SU-DHL-6 (cell line): ENCODE results near the gene CCSER2.

Experiments used
- H2AFZ ChIP-seq: fragments of 200-600 bp; sonication (generic); 2 replicates; pipeline ENCODE4 v1.6.1; 2014; ENCODE audit warnings: low read depth, mild to moderate bottlenecking, moderate library complexity, mixed read lengths, antibody characterized with exemption, low read length; ENCODE audit not compliant: severe bottlenecking
- H3F3A ChIP-seq: fragments of 200-600 bp; shearing (Covaris generic); 2 replicates; pipeline ENCODE4 v1.6.0; 2016; ENCODE audit warnings: antibody characterized with exemption, mild to moderate bottlenecking; ENCODE audit not compliant: insufficient read depth
- H3K27ac ChIP-seq: fragments of 200-600 bp; sonication (generic); 2 replicates; pipeline ENCODE4 v1.5.1; 2016; ENCODE audit warnings: low read depth, mild to moderate bottlenecking, low read length, moderate library complexity, mixed read lengths
- H3K27me3 ChIP-seq: fragments of 200-600 bp; sonication (generic), shearing (Covaris generic); 2 replicates; pipeline ENCODE4 v1.6.0; 2014; ENCODE audit warnings: mild to moderate bottlenecking, low read length
- H3K36me3 ChIP-seq: fragments of 200-600 bp; sonication (generic); 2 replicates; pipeline ENCODE4 v1.6.1; 2014; ENCODE audit warnings: mild to moderate bottlenecking, low read length, mixed read lengths
- H3K4me2 ChIP-seq: fragments of 300-600, 200-600 bp; shearing (Covaris generic), sonication (generic); 2 replicates; pipeline ENCODE4 v1.6.0; 2014; ENCODE audit warnings: low read length, low read depth, mild to moderate bottlenecking; ENCODE audit not compliant: poor library complexity, severe bottlenecking
- H3K4me3 ChIP-seq: fragments of 200-600 bp; sonication (generic); 2 replicates; pipeline ENCODE4 v1.5.1; 2014; ENCODE audit warnings: antibody characterized with exemption, low read length, mild to moderate bottlenecking, mixed read lengths; ENCODE audit not compliant: insufficient read depth, poor library complexity, severe bottlenecking
- H3K79me2 ChIP-seq: fragments of 200-600 bp; sonication (generic); 2 replicates; pipeline ENCODE4 v1.6.1; 2014; ENCODE audit warnings: mild to moderate bottlenecking, low read length, moderate library complexity; ENCODE audit not compliant: insufficient read depth
- H3K9ac ChIP-seq: fragments of 200-600 bp; sonication (generic); 2 replicates; pipeline ENCODE4 v1.7.0; 2014; ENCODE audit warnings: mild to moderate bottlenecking, low read length
- H3K9me2 ChIP-seq: fragments of 200-600 bp; sonication (generic); replicated peaks from 2 replicates; pipeline ENCODE4 v1.6.1; 2014; ENCODE audit warnings: low read length; ENCODE audit not compliant: insufficient read depth
- H3K9me3 ChIP-seq: fragments of 200-600 bp; sonication (generic); 2 replicates; pipeline ENCODE4 v1.6.1; 2014; ENCODE audit warnings: low read length, mixed read lengths; ENCODE audit not compliant: insufficient read depth
- H4K20me1 ChIP-seq: fragments of 200-600 bp; sonication (generic); 2 replicates; pipeline ENCODE4 v1.6.1; 2014; ENCODE audit warnings: low read depth, mild to moderate bottlenecking, antibody characterized with exemption, low read length, moderate library complexity, mixed read lengths
- EZH2phosphoT487 ChIP-seq: fragments of 200-600 bp; sonication (generic), shearing (Covaris generic); conservative IDR thresholded peaks from 2 replicates; pipeline ENCODE4 v1.6.1; 2018; ENCODE audit warnings: mild to moderate bottlenecking, antibody characterized with exemption, low read length, moderate library complexity, mixed read lengths
- TF ChIP-seq, protein P1 (sequence below): fragments of 200-600 bp; sonication (generic); IDR thresholded peaks from one replicate; pipeline ENCODE4 v1.5.1; 2017; ENCODE audit warnings: antibody characterized with exemption, mild to moderate bottlenecking, low read length, moderate library complexity; ENCODE audit not compliant: insufficient read depth, poor library complexity, severe bottlenecking

The CCSER2 gene

DNA sequence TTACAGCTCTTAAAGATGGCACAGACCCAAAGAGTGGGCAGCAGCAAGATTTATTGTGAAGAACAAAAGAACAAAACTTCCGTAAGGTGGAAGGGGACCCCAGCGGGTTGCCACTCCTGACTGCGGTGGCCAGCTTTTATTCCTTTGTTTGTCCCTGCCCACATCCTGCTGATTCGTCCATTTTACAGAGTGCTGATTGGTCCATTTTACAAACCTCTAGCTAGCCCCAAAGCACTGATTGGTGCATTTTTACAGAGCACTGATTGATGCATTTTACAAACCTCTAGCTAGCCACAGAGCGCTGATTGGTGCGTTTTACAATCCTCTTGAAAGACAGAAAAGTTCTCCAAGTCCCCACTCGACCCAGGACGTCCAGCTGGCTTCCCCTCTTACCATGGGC, 16.8 kb upstream of the CCSER2 start:
- no peaks in the 10 kb centered on the region for H3K9me2 ChIP-seq
- no peaks in the 10 kb centered on the region for H3K27me3 ChIP-seq
- no peaks in the 10 kb centered on the region for H3K36me3 ChIP-seq
- no peak overlapping the region for H2AFZ ChIP-seq
- H3K9ac ChIP-seq, result no peak overlapping the region
- no peaks in the 10 kb centered on the region for H4K20me1 ChIP-seq
- H3K79me2 ChIP-seq, result no peaks in the 10 kb centered on the region
- no peaks in the 10 kb centered on the region for H3K9me3 ChIP-seq
- TF ChIP-seq, protein P1, sequence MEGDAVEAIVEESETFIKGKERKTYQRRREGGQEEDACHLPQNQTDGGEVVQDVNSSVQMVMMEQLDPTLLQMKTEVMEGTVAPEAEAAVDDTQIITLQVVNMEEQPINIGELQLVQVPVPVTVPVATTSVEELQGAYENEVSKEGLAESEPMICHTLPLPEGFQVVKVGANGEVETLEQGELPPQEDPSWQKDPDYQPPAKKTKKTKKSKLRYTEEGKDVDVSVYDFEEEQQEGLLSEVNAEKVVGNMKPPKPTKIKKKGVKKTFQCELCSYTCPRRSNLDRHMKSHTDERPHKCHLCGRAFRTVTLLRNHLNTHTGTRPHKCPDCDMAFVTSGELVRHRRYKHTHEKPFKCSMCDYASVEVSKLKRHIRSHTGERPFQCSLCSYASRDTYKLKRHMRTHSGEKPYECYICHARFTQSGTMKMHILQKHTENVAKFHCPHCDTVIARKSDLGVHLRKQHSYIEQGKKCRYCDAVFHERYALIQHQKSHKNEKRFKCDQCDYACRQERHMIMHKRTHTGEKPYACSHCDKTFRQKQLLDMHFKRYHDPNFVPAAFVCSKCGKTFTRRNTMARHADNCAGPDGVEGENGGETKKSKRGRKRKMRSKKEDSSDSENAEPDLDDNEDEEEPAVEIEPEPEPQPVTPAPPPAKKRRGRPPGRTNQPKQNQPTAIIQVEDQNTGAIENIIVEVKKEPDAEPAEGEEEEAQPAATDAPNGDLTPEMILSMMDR, result no peak
- TF ChIP-seq EZH2phosphoT487, result no peak
- H3F3A ChIP-seq, result no peaks in the 10 kb centered on the region
- no peak overlapping the region for H3K4me3 ChIP-seq
- H3K27ac ChIP-seq, result no peak overlapping the region
- no peak overlapping the region for H3K4me2 ChIP-seq

DNA sequence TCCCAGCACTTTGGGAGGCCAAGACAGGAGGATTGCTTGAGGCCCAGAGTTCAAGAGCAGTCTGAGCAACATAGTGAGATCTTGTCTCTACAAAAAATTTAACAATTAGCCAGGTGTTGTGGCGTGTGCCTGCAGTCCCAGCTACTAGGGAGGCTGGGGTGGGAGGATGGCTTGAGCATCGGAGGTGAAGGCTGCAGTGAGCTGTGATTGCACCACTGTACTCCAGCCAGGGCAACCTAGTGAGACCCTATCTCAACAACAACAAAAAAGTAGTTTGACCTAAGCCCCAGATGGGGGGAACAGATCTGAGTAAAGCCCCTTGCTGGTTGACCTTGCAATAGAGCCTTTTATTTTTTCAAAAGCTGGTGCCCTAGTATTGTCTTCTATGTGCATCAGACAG, 15.6 kb upstream of the CCSER2 start:
- no peak overlapping the region for H3K4me2 ChIP-seq
- H3K9ac ChIP-seq, result no peak overlapping the region
- H2AFZ ChIP-seq, result no peak overlapping the region
- no peaks in the 10 kb centered on the region for H3K9me3 ChIP-seq
- no peak for TF ChIP-seq EZH2phosphoT487
- TF ChIP-seq, protein P1, result no peak
- no peaks in the 10 kb centered on the region for H3K79me2 ChIP-seq
- H4K20me1 ChIP-seq, result no peaks in the 10 kb centered on the region
- no peaks in the 10 kb centered on the region for H3K9me2 ChIP-seq
- no peak overlapping the region for H3K4me3 ChIP-seq
- H3F3A ChIP-seq, result no peaks in the 10 kb centered on the region
- H3K36me3 ChIP-seq, result no peaks in the 10 kb centered on the region
- H3K27ac ChIP-seq, result no peak overlapping the region
- H3K27me3 ChIP-seq, result no peaks in the 10 kb centered on the region

DNA sequence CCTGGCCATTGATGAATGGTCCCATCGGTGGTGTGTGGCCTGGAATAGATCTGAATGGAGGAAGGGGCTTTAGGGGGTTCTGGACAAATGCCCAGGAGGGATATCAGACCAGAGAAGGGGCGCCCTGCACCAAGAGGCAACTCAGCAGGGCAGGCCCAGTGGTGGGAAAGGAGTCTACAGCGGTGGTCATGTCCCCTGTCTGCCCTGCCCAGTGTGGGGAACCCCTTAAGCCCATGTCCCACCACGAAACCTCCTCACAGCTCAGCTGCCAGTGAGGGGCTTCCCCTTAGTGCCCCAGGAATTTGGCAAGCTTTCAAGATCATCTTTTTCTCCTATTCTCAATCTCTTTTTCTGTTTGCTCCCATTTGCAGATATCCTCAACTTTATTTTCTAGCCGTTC, 14.1 kb upstream of the CCSER2 start:
- Histone ChIP-seq H3K79me2 (no peaks in the 10 kb centered on the region), H3F3A (no peaks in the 10 kb centered on the region), H3K4me3 (no peak overlapping the region), H2AFZ (no peak overlapping the region), H3K4me2 (no peak overlapping the region), H3K9me2 (no peaks in the 10 kb centered on the region), H3K36me3 (no peaks in the 10 kb centered on the region), H3K9me3 (no peaks in the 10 kb centered on the region), H3K9ac (no peak overlapping the region), H3K27ac (no peak overlapping the region), H3K27me3 (no peaks in the 10 kb centered on the region), H4K20me1 (no peaks in the 10 kb centered on the region)
- TF ChIP-seq, protein P1, result no peak
- TF ChIP-seq EZH2phosphoT487, result no peak
